GM21619 (cell line): ENCODE data around the gene LCE3E.

Experiments
- ATAC-seq: cut with Tn5 transposase; IDR thresholded peaks from one replicate; pipeline ENCODE4 v1.9.1; 2021; ENCODE audit not compliant: unreplicated experiment

Gene LCE3E

GRCh38 chr1:152517237-152517811 is 49.3 kb downstream of the LCE3E start:
- no peak for ATAC-seq

GRCh38 chr1:152516082-152516481 is 50.5 kb downstream of the LCE3E start:
- no peak for ATAC-seq
